Liver (tissue), 3 donors: ENCODE results near the gene DUS1L.

Experiments used
- GABPA ChIP-seq, 2 donors: IDR thresholded peaks in 1 of 2; conservative IDR thresholded peaks in 1 of 2; 2 replicates each; pipeline ENCODE4 v1.6.1; 2016; ENCODE audit warnings: antibody characterized with exemption in 2 of 2, mild to moderate bottlenecking in 1 of 2, moderate library complexity in 1 of 2
- HNF4A ChIP-seq, 2 donors: conservative IDR thresholded peaks; 2 replicates each; pipeline ENCODE4 v1.6.1; 2016; ENCODE audit warnings: antibody characterized with exemption in 2 of 2, mild to moderate bottlenecking in 2 of 2
- JUND ChIP-seq, 2 donors: IDR thresholded peaks; 2 replicates each; pipeline ENCODE4 v1.6.1; 2016; ENCODE audit warnings: antibody characterized with exemption in 2 of 2
- YY1 ChIP-seq: IDR thresholded peaks from 2 replicates; pipeline ENCODE4 v1.6.1; 2016; ENCODE audit warnings: antibody characterized with exemption, mild to moderate bottlenecking
- TF ChIP-seq, protein P1 (sequence below): IDR thresholded peaks from 2 replicates; pipeline ENCODE4 v1.6.1; 2016; ENCODE audit warnings: antibody characterized with exemption
- TF ChIP-seq, protein P2 (sequence below): fragments of 150-350 bp; IDR thresholded peaks from 2 replicates; pipeline ENCODE4 v1.5.1; 2017; ENCODE audit warnings: improper control_type of control experiment, low read depth, low read length; ENCODE audit not compliant: missing input control
- TF ChIP-seq, protein P3 (sequence below): IDR thresholded peaks from 2 replicates; pipeline ENCODE4 v1.6.1; 2016; ENCODE audit warnings: antibody characterized with exemption
- donor health status: healthy.
- donor health status: healthy.

DNA sequence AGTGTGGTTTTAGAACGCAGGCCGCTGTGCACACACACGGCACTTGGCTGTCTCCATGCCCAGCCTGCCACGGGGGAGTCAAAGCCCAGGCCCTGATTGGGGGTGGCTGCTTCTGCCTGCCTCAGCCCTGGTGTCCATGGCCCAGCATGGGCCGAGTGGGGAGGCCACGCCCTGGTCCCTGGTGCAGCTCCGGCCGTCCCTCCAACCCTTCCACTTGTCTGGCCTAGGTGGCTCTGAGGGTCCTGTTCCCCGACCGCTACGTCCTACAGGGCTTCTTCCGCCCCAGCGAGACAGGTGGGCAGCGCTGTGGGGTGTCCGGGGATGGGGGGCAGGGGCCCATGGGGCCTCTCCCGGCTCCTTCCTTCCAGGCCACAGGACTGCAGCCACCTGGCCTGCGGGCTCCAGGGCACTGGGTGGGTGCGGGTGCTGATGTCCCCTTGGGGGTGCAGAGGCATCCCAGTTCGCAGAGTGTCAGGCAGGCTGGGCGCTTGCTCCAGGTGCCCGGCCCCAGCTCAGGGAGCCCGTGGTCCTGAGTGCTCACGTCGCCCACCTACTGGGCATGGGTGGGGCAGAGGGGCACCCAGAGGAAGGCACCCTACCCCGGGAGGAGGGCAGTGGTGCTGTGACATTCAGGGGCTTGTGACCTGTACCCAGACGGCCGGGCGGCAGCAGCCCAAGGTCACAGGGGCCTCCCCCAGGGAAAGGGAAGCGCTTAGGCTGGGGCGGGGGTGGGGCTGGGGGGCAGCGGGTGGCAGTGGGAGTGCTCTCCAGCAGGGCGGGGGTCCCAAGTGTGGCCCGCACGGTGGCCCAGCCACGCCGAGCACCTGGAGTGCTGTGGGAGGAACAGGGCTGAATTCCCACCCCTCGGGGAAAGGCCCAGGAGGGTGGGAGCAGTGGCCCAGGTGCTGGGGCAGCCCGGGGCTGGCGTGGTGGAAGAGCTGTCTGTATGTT lies 54.8 kb downstream of the DUS1L start:
- TF ChIP-seq, protein P1, sequence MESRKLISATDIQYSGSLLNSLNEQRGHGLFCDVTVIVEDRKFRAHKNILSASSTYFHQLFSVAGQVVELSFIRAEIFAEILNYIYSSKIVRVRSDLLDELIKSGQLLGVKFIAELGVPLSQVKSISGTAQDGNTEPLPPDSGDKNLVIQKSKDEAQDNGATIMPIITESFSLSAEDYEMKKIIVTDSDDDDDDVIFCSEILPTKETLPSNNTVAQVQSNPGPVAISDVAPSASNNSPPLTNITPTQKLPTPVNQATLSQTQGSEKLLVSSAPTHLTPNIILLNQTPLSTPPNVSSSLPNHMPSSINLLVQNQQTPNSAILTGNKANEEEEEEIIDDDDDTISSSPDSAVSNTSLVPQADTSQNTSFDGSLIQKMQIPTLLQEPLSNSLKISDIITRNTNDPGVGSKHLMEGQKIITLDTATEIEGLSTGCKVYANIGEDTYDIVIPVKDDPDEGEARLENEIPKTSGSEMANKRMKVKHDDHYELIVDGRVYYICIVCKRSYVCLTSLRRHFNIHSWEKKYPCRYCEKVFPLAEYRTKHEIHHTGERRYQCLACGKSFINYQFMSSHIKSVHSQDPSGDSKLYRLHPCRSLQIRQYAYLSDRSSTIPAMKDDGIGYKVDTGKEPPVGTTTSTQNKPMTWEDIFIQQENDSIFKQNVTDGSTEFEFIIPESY, result no peak
- TF ChIP-seq JUND (IDR thresholded peaks at IDR 0.05) (no peak), HNF4A (conservative IDR thresholded peaks at IDR 0.05) (no peak), YY1 (no peak), GABPA (IDR thresholded peaks at IDR 0.05 in 1 of 2, conservative IDR thresholded peaks at IDR 0.05 in 1 of 2) (no peak)
- TF ChIP-seq, protein P2, sequence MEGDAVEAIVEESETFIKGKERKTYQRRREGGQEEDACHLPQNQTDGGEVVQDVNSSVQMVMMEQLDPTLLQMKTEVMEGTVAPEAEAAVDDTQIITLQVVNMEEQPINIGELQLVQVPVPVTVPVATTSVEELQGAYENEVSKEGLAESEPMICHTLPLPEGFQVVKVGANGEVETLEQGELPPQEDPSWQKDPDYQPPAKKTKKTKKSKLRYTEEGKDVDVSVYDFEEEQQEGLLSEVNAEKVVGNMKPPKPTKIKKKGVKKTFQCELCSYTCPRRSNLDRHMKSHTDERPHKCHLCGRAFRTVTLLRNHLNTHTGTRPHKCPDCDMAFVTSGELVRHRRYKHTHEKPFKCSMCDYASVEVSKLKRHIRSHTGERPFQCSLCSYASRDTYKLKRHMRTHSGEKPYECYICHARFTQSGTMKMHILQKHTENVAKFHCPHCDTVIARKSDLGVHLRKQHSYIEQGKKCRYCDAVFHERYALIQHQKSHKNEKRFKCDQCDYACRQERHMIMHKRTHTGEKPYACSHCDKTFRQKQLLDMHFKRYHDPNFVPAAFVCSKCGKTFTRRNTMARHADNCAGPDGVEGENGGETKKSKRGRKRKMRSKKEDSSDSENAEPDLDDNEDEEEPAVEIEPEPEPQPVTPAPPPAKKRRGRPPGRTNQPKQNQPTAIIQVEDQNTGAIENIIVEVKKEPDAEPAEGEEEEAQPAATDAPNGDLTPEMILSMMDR, result no peak
- TF ChIP-seq, protein P3, sequence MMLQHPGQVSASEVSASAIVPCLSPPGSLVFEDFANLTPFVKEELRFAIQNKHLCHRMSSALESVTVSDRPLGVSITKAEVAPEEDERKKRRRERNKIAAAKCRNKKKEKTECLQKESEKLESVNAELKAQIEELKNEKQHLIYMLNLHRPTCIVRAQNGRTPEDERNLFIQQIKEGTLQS, result no peak
